ENCODE results near the gene B9D1.

The B9D1 gene

GRCh38 chr17:19387921-19388521 lies 25.5 kb upstream of the B9D1 start:
- DNase-seq: no peak

- no peak for DNase-seq
These were observed 24.7 kb upstream of the B9D1 start, which contains the start of gene MFAP4 for GRCh38 chr17:19386974-19387920. Gene MFAP4 (minus strand): TSS chr17:19387190. CDS start chr17:19387155, 35 bp downstream.

DNA sequence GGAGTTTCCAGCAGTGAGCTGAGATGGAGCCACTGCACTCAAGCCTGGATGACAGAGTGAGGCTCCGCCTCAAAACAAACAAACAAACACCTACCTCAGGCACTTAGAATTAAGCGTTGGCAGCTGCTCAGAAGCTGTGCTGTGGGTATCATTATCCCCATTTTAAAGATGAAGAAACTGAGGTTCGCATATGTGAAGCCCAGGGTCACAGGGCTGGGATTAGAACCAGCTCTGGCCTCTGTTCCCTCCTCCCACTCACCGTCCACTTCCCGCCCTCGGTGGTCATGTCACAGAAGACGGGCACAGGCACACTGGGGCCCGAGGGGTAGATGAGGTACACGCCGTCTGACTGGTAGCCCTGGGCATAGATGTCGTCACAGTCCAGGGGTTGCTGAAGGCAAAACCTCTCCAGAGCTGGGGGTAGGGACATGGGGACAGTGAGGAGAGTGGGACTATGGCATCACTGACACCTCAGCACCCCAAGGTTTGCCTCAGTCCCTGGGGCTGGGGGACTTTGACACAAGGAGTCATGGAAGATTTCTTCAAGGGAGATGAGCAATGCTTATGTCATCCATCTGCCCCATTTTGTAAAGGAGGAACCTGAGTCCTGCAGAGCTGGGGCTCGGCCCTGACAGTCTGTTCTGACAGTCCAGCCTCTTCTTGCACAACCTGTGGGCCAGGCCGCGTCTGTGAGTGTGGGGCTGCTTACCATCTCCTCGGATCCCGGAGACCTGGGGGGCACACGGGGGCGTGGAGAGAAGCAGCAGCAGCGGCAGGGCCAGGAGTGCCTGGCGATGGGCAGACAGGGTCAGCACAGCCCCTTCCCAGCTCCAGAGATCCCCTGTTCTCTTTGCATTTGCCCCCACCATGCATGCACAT lies 23.8 kb upstream of the B9D1 start:
- no peak for DNase-seq

DNA sequence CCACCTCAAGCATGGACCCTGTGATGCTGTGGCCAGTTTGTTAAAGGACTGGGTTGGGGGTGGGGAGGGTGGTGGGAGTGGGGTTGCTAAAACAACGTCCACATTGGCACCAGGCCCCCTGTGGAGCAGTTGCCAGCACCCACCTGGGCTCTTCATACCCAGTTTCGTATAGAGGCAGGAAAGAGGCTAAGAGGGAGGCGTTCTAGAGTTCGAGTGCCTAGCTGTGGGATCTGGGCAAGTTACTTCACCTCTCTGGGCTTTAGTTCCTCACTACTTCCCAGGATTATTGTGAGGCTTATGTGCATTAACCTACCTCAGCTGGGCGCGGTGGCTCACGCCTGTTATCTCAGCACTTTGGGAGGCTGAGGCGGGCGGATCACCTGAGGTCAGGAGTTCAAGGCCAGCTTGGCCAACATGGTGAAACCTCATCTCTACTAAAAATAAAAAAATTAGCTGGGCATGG lies 23.0 kb upstream of the B9D1 start:
- no peak for DNase-seq

- DNase-seq: no peak
These were observed 22.3 kb upstream of the B9D1 start for GRCh38 chr17:19384723-19385391.

- DNase-seq: no peak
These were observed 21.4 kb upstream of the B9D1 start for GRCh38 chr17:19383681-19384470.

- DNase-seq: no peak
These were observed 20.3 kb upstream of the B9D1 start for GRCh38 chr17:19382531-19383444.

DNA sequence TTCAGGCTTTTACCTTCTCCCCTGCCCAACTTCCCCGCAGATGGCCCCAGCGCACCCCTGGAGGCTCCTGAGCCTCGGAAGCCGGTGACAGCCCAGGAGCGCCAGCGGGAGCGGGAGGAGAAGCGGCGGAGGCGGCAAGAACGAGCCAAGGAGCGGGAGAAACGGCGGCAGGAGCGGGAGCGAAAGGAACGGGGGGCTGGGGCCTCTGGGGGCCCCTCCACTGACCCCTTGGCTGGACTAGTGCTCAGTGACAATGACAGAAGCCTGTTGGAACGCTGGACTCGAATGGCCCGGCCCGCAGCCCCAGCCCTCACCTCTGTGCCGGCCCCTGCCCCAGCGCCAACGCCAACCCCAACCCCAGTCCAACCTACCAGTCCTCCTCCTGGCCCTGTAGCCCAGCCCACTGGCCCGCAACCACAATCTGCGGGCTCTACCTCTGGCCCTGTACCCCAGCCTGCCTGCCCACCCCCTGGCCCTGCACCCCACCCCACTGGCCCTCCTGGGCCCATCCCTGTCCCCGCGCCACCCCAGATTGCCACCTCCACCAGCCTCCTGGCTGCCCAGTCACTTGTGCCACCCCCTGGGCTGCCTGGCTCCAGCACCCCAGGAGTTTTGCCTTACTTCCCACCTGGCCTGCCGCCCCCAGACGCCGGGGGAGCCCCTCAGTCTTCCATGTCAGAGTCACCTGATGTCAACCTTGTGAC lies 19.4 kb upstream of the B9D1 start:
- no peak for DNase-seq

- DNase-seq: no peak
These were observed 18.8 kb upstream of the B9D1 start for GRCh38 chr17:19381361-19381740.

DNA sequence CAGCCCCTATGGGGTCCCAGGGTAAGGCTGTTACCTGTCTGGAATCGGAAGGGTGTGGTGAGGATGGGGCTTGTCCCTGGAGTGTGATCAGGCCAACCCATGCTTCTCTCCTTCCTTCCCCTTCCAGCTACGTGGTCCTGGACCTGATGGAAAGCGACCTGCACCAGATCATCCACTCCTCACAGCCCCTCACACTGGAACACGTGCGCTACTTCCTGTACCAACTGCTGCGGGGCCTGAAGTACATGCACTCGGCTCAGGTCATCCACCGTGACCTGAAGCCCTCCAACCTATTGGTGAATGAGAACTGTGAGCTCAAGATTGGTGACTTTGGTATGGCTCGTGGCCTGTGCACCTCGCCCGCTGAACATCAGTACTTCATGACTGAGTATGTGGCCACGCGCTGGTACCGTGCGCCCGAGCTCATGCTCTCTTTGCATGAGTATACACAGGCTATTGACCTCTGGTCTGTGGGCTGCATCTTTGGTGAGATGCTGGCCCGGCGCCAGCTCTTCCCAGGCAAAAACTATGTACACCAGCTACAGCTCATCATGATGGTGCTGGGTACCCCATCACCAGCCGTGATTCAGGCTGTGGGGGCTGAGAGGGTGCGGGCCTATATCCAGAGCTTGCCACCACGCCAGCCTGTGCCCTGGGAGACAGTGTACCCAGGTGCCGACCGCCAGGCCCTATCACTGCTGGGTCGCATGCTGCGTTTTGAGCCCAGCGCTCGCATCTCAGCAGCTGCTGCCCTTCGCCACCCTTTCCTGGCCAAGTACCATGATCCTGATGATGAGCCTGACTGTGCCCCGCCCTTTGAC lies 18.2 kb upstream of the B9D1 start:
- no peak for DNase-seq

- DNase-seq: no peak
These were observed 17.0 kb upstream of the B9D1 start for GRCh38 chr17:19379361-19380065.

DNA sequence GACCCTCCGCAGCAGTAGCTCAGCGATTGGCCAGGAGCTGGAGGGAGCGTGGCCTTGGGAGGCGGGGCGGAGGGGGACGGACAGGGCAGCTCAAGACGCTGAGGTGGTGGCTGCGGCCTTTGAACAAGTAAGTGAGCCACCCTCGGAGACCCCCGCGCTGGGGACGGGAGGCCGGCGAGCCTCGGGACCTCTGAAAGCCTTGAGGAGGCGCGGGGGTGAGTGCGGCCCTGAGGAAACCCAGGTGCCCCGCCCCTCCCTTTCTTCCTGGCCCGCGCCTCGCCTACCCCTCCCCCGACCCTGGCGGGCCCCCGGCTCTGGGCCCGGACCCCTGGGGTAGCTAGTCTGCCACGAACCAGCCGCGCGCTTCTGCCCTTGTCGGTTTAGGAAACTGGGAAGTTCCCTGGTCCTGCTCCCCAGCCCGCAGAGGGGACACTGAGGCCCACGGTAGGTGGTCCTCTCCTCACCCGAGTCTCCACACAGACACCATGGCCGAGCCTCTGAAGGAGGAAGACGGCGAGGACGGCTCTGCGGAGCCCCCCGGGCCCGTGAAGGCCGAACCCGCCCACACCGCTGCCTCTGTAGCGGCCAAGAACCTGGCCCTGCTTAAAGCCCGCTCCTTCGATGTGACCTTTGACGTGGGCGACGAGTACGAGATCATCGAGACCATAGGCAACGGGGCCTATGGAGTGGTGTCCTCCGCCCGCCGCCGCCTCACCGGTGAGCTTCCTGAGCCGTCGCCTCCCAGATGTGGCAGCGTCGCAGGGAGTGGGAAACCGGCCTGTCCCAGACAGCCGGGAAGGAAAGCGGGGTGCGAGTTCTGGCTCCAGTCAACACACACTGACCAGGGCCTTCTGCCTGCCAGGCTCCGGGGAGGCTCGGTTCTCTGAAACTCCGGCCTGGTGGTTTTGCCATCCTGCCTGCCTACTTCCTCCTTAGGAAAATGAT lies 16.2 kb upstream of the B9D1 start, which contains the start of gene MAPK7:
Gene MAPK7, plus strand, starts transcription at position 83 of the 945 bp plus-strand sequence. Its CDS starts 403 bp downstream, at position 486.
- no peak for DNase-seq

- peak; percentile 96 to 98 for DNase-seq
These were observed 15.3 kb upstream of the B9D1 start for GRCh38 chr17:19377602-19378415.

DNA sequence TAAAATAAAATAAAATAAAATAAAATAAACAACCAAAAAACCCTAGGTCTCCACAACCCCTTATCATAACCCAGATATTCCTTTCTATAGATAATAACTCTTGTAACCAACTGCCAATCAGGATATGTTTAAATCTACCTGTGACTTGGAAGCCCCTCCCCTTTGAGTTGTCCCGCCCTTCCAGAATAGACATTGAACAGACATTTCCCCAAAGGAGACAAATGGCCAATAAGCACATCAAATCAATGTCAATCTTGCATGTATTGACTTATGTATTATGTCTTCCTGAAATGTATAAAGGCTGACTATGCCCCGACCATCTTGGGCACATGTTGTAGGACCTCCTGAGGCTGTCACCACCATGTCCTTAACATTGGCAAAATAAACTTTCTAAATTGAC lies 14.3 kb upstream of the B9D1 start:
- DNase-seq: no peak

DNA sequence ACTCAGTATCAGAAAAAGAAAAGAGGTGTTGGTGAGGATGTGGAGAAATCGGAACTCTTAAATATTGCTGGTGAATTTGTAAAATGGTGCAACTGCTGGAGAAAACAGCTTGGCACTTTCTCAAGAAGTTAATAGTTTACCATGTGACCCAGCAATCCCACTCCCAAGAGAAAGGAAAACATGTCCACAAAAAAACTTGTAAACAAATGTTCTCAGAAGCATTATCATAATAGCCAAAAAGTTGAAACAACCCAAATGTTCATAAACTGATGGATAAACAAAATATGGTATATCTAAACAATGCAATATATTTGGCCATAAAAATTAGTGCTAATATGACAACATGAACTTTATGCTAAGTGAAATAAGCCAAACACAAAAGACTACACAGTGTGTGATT lies 13.2 kb upstream of the B9D1 start:
- no peak for DNase-seq

DNA sequence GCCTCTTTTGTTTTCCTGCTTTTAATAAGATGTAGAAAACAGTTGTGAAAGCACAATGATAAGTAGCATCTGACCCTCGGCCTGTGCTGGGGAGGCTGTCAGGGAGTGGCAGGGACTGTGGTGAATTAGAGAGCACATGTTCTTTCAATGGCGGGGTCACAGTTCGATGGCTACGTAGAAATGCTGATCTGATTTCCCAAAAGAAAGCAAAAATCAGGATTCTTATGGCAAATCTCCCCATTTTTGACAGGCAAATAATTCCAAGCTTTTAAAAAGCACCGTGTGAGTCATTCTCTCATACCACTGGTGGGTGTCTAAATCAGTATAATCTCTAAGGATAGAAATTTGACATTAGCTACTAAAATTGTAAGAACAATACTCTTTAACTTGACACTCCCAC lies 11.6 kb upstream of the B9D1 start:
- DNase-seq: no peak

Data from NCI-H1930 (cell line).